Stomach (tissue), 9 donors: ENCODE results near the gene ACAA1. TPM values are rescaled to one million over a fixed set of nuclear protein-coding genes. Genes with fewer than 3 reads are reported as not detected.
"Not testable (repeated sequence)": the region's sequence is repeated elsewhere in the genome, so short reads cannot be mapped to it uniquely, and the experiment has no call there.

Experiments used
- DNase-seq, 2 donors: peaks; one replicate each; pipeline versions ENCODE4 v3.0.0 to v3.0.0-alpha.2; 2013 to 2019
- H3K27ac ChIP-seq, 5 donors: fragments of 200-600 bp in 4 of 5; sonication (generic) in 4 of 5; one replicate each; pipeline ENCODE4 v1.5.1; 2013 to 2019; ENCODE audit warnings: mild to moderate bottlenecking in 1 of 5, moderate library complexity in 1 of 5
- H3K27me3 ChIP-seq, 3 donors: fragments of 200-600 bp; sonication (generic); one replicate each; pipeline ENCODE4 v1.5.1; 2017 to 2019; ENCODE audit warnings: mixed run types in 1 of 3
- H3K36me3 ChIP-seq, 4 donors: fragments of 200-600 bp; sonication (generic); 1 replicate in 3 of 4; 2 replicates in 1 of 4; pipeline ENCODE4 v1.5.1; 2016 to 2019
- H3K4me1 ChIP-seq, 4 donors: fragments of 200-600 bp; sonication (generic); one replicate each; pipeline ENCODE4 v1.5.1; 2016 to 2019
- H3K4me3 ChIP-seq, 4 donors: fragments of 200-600 bp; sonication (generic) in 3 of 4; one replicate each; pipeline ENCODE4 v1.5.1; 2016 to 2019; ENCODE audit warnings: mild to moderate bottlenecking in 1 of 4
- H3K9me3 ChIP-seq, 4 donors: fragments of 200-600 bp; sonication (generic); one replicate each; pipeline ENCODE4 v1.5.1; 2016 to 2019
- CTCF ChIP-seq, 7 experiments: fragments of 450-650 bp in 4 of 7; fragments of 200-600 bp in 3 of 7; sonication (generic) in 3 of 7; IDR thresholded peaks; one replicate each; pipeline ENCODE4 v1.5.1; 2016 to 2019; ENCODE audit warnings: antibody characterized with exemption in 7 of 7, control low read depth in 2 of 7, mild to moderate bottlenecking in 1 of 7
- EP300 ChIP-seq: sonication (generic); formaldehyde crosslinking; IDR thresholded peaks from one replicate; pipeline ENCODE4 v1.6.1; 2017; ENCODE audit warnings: antibody characterized with exemption
- POLR2A ChIP-seq, 4 donors: fragments of 450-650 bp; IDR thresholded peaks; one replicate each; pipeline ENCODE4 v1.6.1; 2016; ENCODE audit warnings: antibody characterized with exemption in 4 of 4, control low read depth in 2 of 4, mild to moderate bottlenecking in 1 of 4, moderate library complexity in 1 of 4
- POLR2AphosphoS5 ChIP-seq, 3 donors: sonication (generic); formaldehyde crosslinking; IDR thresholded peaks; one replicate each; pipeline ENCODE4 v1.6.1; 2016; ENCODE audit warnings: antibody characterized with exemption in 3 of 3
- WGBS, 5 donors: extraction: QIAGEN DNeasy Blood & Tissue Kit in 3 of 5; methylation state at CpG; one replicate each; pipeline versions ENCODE4 v1.1.5 to v1.1.7; 2013 to 2018; 5-methylcytosine and 5-hydroxymethylcytosine counted together
- intact Hi-C: fragments of 100-400 bp; cut with DNase I; formaldehyde crosslinking; loops from one replicate; pipeline ENCODE4 v1.15.1; 2023; ENCODE audit warnings: low total_unique reads
- polyA plus RNA-seq, 3 donors: library from polyadenylated mRNA; stranded (reverse); fragments of 200-250 nt; gene quantifications; one replicate each; pipeline ENCODE4 v1.2.3, GENCODE V29; 2013
- total RNA-seq, 5 donors: library from RNA; depleted of rRNA; stranded (reverse); fragments of >200 nt; gene quantifications; one replicate each; pipeline versions ENCODE4 v1.1.0 to v1.2.3, GENCODE V29; 2014 to 2016
- donor health status: healthy with polysubstance abuse.
- donor health status: Bipolar disorder and iron deficiency.
- donor health status: healthy.

The ACAA1 gene
- total and polyA plus RNA-seq, 8 donors, result 44.2 to 249 (median 75.7) TPM

- Histone ChIP-seq H3K27ac (no peak overlapping the region), H3K9me3 (peaks cover 0 to 25% (median 0%) of the 10 kb centered on the region in 4 donors), H3K4me3 (no peak overlapping the region), H3K4me1 (no peaks in the 10 kb centered on the region), H3K36me3 (no peaks in the 10 kb centered on the region), H3K27me3 (no peaks in the 10 kb centered on the region)
- DNase-seq, result no peak
- no peak for TF ChIP-seq CTCF (IDR thresholded peaks at IDR 0.05)
- no peak for TF ChIP-seq EP300
- no peak for TF ChIP-seq POLR2A (IDR thresholded peaks at IDR 0.05)
- no peak for TF ChIP-seq POLR2AphosphoS5 (IDR thresholded peaks at IDR 0.05)
- intact Hi-C loops, result no loop called here
- WGBS, 5 donors, result 58 to 86% (median 81%) methylated on average over 1 of the region's 1 CpG
These were observed 51.0 kb downstream of the ACAA1 start for GRCh38 chr3:38085943-38086324.

GRCh38 chr3:38085311-38085942 is 51.5 kb downstream of the ACAA1 start:
- 81 to 93% (median 86%) methylated on average over 10 to 11 of the region's 11 CpGs for WGBS, 5 donors
- no peaks in the 10 kb centered on the region for H3K36me3 ChIP-seq
- no peak overlapping the region for H3K27ac ChIP-seq
- peaks cover 0 to 25% (median 0%) of the 10 kb centered on the region in 4 donors for H3K9me3 ChIP-seq
- H3K4me1 ChIP-seq, result no peaks in the 10 kb centered on the region
- TF ChIP-seq POLR2A (IDR thresholded peaks at IDR 0.05) (no peak), EP300 (no peak), CTCF (IDR thresholded peaks at IDR 0.05) (no peak), POLR2AphosphoS5 (IDR thresholded peaks at IDR 0.05) (no peak)
- no peak overlapping the region for H3K4me3 ChIP-seq
- no peaks in the 10 kb centered on the region for H3K27me3 ChIP-seq
- intact Hi-C loops, result no loop called here
- no peak for DNase-seq

GRCh38 chr3:38084334-38085310 is 52.3 kb downstream of the ACAA1 start:
- WGBS, 5 donors, result 51 to 70% (median 62%) methylated on average over 7 of the region's 7 CpGs
- no peak overlapping the region for H3K27ac ChIP-seq
- DNase-seq, result peak in 1 of 2 donors; percentile 72
- H3K4me1 ChIP-seq, result no peaks in the 10 kb centered on the region
- H3K9me3 ChIP-seq, result peaks cover 0 to 25% (median 0%) of the 10 kb centered on the region in 4 donors
- H3K27me3 ChIP-seq, result no peaks in the 10 kb centered on the region
- intact Hi-C loops, result no loop called here
- H3K4me3 ChIP-seq, result no peak overlapping the region
- TF ChIP-seq EP300, result no peak
- TF ChIP-seq POLR2AphosphoS5 (IDR thresholded peaks at IDR 0.05), result no peak
- TF ChIP-seq POLR2A (IDR thresholded peaks at IDR 0.05), result no peak
- TF ChIP-seq CTCF (IDR thresholded peaks at IDR 0.05), result no peak
- no peaks in the 10 kb centered on the region for H3K36me3 ChIP-seq

- H3K36me3 ChIP-seq, result no peaks in the 10 kb centered on the region
- 92 to 98% (median 96%) methylated on average over 13 of the region's 13 CpGs for WGBS, 5 donors
- H3K4me1 ChIP-seq, result no peaks in the 10 kb centered on the region
- no peak overlapping the region for H3K4me3 ChIP-seq
- no peak overlapping the region for H3K27ac ChIP-seq
- intact Hi-C loops, result no loop called here
- DNase-seq, result no peak
- no peaks in the 10 kb centered on the region for H3K27me3 ChIP-seq
- peaks cover 0 to 25% (median 0%) of the 10 kb centered on the region in 4 donors for H3K9me3 ChIP-seq
- TF ChIP-seq POLR2AphosphoS5 (IDR thresholded peaks at IDR 0.05), result no peak
- TF ChIP-seq POLR2A (IDR thresholded peaks at IDR 0.05), result no peak
- no peak for TF ChIP-seq EP300
- no peak for TF ChIP-seq CTCF (IDR thresholded peaks at IDR 0.05)
These were observed 53.0 kb downstream of the ACAA1 start for GRCh38 chr3:38083871-38084333.

- H3K4me3 ChIP-seq, intact Hi-C loops, H3K36me3 ChIP-seq, H3K27me3 ChIP-seq, DNase-seq, H3K4me1 ChIP-seq, H3K27ac ChIP-seq: not testable (repeated sequence)
- 93 to 100% methylated on average over 1 of the region's 1 CpG; no CpG with 5 or more reads in 3 of the 5 donors for WGBS, 5 donors
- peaks cover 0 to 25% (median 0%) of the 10 kb centered on the region in 4 donors for H3K9me3 ChIP-seq
These were observed 53.7 kb downstream of the ACAA1 start for GRCh38 chr3:38083254-38083653.

GRCh38 chr3:38082296-38082695 is 54.6 kb downstream of the ACAA1 start:
- WGBS, 5 donors, result 90 to 96% (median 95%) methylated on average over 9 to 11 of the region's 16 CpGs

GRCh38 chr3:38077073-38077472 is 59.9 kb downstream of the ACAA1 start:
- H3K36me3 ChIP-seq, intact Hi-C loops, H3K4me3 ChIP-seq, H3K27ac ChIP-seq, H3K9me3 ChIP-seq, H3K27me3 ChIP-seq, H3K4me1 ChIP-seq, DNase-seq: not testable (repeated sequence)
- 29 to 91% (median 61%) methylated on average over 1 to 3 of the region's 3 CpGs for WGBS, 5 donors

More at GRCh38 chr3:38082296-38082695, 54.6 kb downstream of the ACAA1 start:
- intact Hi-C loops, H3K4me1 ChIP-seq, H3K36me3 ChIP-seq, DNase-seq, H3K27me3 ChIP-seq, H3K27ac ChIP-seq, H3K4me3 ChIP-seq: not testable (repeated sequence)
- peaks cover 0 to 25% (median 0%) of the 10 kb centered on the region in 4 donors for H3K9me3 ChIP-seq
